ENCODE measurements around the gene CYP2E1. TPM values are rescaled to one million over a fixed set of nuclear protein-coding genes. Genes with fewer than 3 reads are reported as not detected.
"Not testable (repeated sequence)": the region's sequence is repeated elsewhere in the genome, so short reads cannot be mapped to it uniquely, and the experiment has no call there.

The CYP2E1 gene
- total RNA-seq, 2 donors from 2014 or later: 0.83 to 1.4 TPM

DNA sequence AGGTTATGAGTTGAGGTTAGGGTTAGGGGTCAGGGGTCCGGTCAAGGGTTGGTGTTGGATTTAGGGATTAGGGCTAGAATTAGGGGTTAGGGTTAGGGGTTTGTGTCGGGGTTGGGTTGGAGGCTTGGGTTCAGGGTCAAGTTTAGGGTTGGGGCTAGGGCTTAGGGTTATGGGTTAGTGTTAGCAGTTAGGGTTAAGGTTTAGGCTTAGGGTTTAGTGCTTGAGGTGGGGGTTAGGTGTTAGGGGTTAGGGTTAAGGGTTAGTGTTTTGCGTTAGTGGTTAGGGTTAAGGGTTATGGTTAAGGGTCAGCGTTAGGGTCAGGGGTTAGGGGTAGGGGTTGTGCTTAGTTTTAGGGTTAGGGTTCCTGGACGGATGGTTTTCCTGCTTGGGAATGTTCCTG lies 40.0 kb downstream of the CYP2E1 start:
- no peak for ATAC-seq (replicated peaks in 1 of 2)

DNA sequence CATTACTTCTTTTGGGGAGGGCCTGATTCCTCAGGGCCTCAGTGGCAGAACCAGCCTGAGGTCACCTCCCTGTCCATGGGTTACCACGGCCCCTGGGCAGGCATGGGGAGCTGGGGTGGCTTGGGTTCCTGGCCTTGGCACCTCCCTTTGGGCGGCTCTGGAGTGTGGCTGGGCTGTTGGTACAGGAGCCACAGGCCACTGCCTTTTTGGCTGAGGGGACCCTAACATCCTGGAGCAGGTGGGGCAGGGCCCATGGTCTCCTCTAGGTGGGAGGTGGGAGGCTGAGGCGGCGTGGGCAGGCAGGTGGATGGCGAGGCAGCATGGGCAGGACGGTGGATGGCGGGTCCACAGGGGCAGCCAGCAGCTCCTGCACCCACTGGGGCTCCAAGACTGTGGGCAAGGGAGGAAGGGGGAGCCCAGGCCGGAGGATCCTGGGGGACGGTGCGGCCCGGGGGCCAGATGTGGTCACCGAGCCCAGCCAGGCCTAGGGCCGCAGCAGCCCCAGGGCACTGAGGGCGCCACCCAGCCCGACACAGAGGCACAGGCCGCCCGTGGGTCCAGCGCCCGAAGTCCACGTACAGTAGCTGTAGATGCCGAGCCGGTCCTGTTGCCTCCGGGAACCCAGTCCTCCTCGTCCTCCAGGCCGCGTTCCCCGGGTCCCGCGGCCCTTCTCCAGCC lies 40.6 kb downstream of the CYP2E1 start:
- H3K4me3 Mint-ChIP-seq: no peak overlapping the region
- no peaks in the 10 kb centered on the region for H3K9me3 Mint-ChIP-seq
- no peaks in the 10 kb centered on the region for H3K4me1 Mint-ChIP-seq (ENCODE audit: low read depth)
- DNase-seq (no peak), ATAC-seq (replicated peaks in 1 of 2) (no peak)
- H3K27me3 Mint-ChIP-seq (ENCODE audit: low read depth): peaks cover 25% of the 10 kb centered on the region
- no peak overlapping the region for H3K27ac Mint-ChIP-seq
- peaks cover 1 to 4% of the 10 kb centered on the region in 2 donors for H3K36me3 Mint-ChIP-seq (ENCODE audit: insufficient read depth in 2 of 2)

More for the DNA sequence above, 40.0 kb downstream of the CYP2E1 start:
- no peaks in the 10 kb centered on the region for H3K9me3 Mint-ChIP-seq
- H3K36me3 Mint-ChIP-seq (ENCODE audit: insufficient read depth in 2 of 2): peaks cover 1 to 3% of the 10 kb centered on the region in 2 donors
- no peak overlapping the region for H3K4me3 Mint-ChIP-seq
- peaks cover 25% of the 10 kb centered on the region for H3K27me3 Mint-ChIP-seq (ENCODE audit: low read depth)
- no peaks in the 10 kb centered on the region for H3K4me1 Mint-ChIP-seq (ENCODE audit: low read depth)
- no peak overlapping the region for H3K27ac Mint-ChIP-seq
- DNase-seq: no peak

DNA sequence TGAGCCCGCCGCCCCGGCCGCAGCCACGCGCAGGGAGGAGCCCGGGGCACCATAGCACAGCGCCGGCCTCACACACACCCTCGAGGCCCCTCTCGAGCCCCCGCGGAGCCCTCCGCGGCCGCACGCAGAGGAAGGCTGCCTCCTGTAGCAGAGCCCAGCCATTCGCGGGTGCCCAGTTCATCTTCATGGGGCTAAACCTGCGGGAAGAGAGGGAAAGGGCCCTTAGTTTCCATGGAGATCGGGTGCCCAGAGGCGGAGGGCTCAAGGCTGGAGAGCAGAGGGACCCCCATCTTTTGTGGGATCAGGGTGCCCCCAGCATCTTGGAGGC lies 41.1 kb downstream of the CYP2E1 start:
- no peak overlapping the region for H3K27ac Mint-ChIP-seq

DNA sequence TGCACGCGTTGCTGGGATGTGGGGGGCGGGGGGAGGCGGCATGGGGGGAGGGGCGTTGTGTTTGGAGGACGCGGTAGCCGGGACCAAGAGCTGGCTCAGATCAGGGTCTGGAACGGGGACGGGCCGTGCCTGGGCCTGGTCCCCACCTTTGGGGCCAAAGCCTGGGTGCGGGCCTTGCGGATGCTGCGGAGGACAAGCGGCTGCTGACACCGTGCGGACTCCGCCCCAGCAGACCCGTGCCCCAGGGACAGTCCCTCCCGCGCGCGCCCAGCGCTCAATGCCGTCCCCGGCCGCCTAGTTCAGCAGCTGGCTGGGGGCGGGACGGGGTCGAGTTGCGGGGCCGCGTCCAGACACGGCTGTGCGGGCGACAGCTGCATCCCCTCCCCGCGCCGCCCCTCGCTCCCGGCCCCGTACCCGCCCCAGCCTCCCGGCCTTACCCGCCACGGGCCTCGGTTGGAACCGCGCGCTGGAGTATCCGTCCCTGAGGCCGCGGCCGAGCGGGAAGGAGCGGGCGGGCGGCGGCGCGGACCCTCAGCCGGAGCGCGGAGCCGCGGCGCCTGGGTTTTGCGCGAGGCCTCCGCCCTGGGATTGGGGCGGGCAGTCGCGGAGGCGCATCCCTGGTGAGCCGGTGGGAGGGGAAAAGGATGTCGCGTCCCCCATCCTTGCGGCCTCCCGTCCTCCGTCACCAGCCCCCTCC lies 41.8 kb downstream of the CYP2E1 start:
- H3K4me1 Mint-ChIP-seq (ENCODE audit: low read depth); DNase-seq; H3K4me3 Mint-ChIP-seq; H3K27ac Mint-ChIP-seq; H3K9me3 Mint-ChIP-seq: not testable (repeated sequence)
- peaks cover 21% of the 10 kb centered on the region for H3K27me3 Mint-ChIP-seq (ENCODE audit: low read depth)
- peaks cover 7 to 11% of the 10 kb centered on the region in 2 donors for H3K36me3 Mint-ChIP-seq (ENCODE audit: insufficient read depth in 2 of 2)
- peak; percentile 29 to 49 for ATAC-seq (replicated peaks in 1 of 2)

More for the DNA sequence above, 41.1 kb downstream of the CYP2E1 start:
- peaks cover 4 to 8% of the 10 kb centered on the region in 2 donors for H3K36me3 Mint-ChIP-seq (ENCODE audit: insufficient read depth in 2 of 2)
- no peaks in the 10 kb centered on the region for H3K4me1 Mint-ChIP-seq (ENCODE audit: low read depth)
- ATAC-seq (replicated peaks in 1 of 2) (no peak), DNase-seq (no peak)
- H3K27me3 Mint-ChIP-seq (ENCODE audit: low read depth): peaks cover 25% of the 10 kb centered on the region
- H3K9me3 Mint-ChIP-seq: peaks cover 2 to 3% of the 10 kb centered on the region in 2 donors
- H3K4me3 Mint-ChIP-seq: no peak overlapping the region

DNA sequence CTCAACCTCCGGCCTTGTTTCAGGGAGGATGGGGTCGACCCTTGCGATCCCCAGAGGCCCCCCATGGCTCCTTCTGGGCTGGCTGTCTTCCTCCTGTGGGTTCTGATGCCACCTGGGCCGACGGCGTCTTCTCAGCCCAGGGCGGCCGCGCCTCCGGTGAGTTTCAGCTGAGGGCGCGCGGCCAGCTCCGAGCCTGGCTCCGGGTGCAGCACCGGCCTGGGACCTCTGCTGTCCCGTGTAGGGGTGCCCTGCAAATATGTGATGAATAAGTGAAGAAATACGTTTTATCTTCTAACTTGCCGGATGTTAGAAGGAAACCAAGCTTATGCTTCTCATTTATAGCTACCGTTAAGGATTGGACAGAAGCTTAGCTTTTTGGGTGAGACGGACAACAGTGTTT lies 42.6 kb downstream of the CYP2E1 start:
- DNase-seq; H3K36me3 Mint-ChIP-seq (ENCODE audit: insufficient read depth in 2 of 2); H3K4me3 Mint-ChIP-seq; H3K4me1 Mint-ChIP-seq (ENCODE audit: low read depth); H3K9me3 Mint-ChIP-seq; H3K27ac Mint-ChIP-seq; ATAC-seq (replicated peaks in 1 of 2): not testable (repeated sequence)
- H3K27me3 Mint-ChIP-seq (ENCODE audit: low read depth): peaks cover 13% of the 10 kb centered on the region

DNA sequence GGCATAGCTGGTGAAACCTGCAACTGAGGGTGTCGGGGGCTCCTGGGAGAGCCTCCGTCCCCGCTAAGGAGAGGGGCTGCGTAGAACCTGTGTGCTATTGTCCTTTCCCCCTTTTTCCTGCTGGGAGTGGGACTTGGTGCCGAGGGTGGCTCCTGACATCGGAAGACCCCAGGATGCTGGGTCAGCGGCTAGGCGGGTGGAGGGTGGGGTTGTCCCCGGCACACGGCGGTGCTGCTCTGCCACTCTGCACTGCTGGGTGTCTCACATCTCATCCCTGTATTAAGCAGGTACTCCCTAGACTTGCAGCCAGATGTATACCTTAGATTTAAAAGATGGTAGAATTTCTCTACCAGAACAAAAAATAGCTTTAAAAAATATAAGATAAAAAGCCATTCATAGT lies 44.9 kb downstream of the CYP2E1 start:
- H3K36me3 Mint-ChIP-seq (ENCODE audit: insufficient read depth in 2 of 2); DNase-seq; H3K4me1 Mint-ChIP-seq (ENCODE audit: low read depth); H3K4me3 Mint-ChIP-seq; H3K27ac Mint-ChIP-seq; ATAC-seq (replicated peaks in 1 of 2); H3K27me3 Mint-ChIP-seq (ENCODE audit: low read depth); H3K9me3 Mint-ChIP-seq: not testable (repeated sequence)

DNA sequence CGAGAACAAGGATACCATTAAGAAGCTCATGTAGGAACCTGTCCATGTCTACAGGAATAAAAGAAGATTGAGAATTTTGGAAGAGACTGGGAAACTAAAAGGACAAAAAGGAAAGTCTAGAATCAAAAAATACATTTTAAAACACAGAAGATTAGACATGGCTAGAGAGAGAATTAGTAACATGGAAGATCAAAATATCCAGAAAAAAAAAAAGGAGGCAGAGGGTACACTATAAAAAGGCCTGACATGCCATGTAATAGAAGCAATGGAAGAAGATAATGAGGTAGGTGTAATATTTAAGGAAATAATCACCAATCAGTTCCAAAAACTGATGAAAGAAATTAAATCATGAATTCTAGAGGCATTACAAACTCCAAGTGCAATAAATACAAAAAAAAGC lies 46.3 kb downstream of the CYP2E1 start:
- not testable (repeated sequence) for H3K27me3 Mint-ChIP-seq (ENCODE audit: low read depth); H3K4me1 Mint-ChIP-seq (ENCODE audit: low read depth); DNase-seq; ATAC-seq (replicated peaks in 1 of 2); H3K27ac Mint-ChIP-seq; H3K9me3 Mint-ChIP-seq; H3K36me3 Mint-ChIP-seq (ENCODE audit: insufficient read depth in 2 of 2); H3K4me3 Mint-ChIP-seq

DNA sequence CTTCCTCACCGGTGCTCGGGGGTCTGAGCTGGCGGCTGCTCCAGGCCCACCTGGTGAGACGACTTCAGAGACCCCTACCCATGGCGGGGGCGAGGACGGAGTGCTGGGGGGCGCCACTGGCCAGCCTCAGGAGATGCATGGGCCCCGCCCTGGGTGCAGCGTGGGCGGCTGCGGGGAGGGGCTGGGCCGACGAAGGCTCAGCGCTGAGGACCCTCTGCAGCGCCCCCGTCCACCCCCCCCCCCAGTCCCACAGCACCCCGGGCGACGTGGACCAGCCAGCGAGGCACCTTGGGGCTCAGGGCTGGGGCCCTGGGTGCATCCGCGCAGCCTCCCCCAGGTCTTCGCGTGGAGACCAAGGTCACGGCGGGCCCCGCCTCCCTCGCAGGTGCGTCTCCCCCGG lies 49.9 kb downstream of the CYP2E1 start:
- not testable (repeated sequence) for ATAC-seq (replicated peaks in 1 of 2); H3K36me3 Mint-ChIP-seq (ENCODE audit: insufficient read depth in 2 of 2); H3K4me1 Mint-ChIP-seq (ENCODE audit: low read depth); H3K27me3 Mint-ChIP-seq (ENCODE audit: low read depth); DNase-seq; H3K27ac Mint-ChIP-seq; H3K4me3 Mint-ChIP-seq
- peaks cover 8 to 11% of the 10 kb centered on the region in 2 donors for H3K9me3 Mint-ChIP-seq

Other genes with a start within 250 kb of the CYP2E1 start
- 10 to 100 TPM; 50.9 to 51.2 TPM for gene TUBGCP2, start 218.5 kb upstream of the CYP2E1 start, total RNA-seq
- 10 to 100 TPM; 46.1 to 49.8 TPM for gene ZNF511, start 218.4 kb upstream of the CYP2E1 start, total RNA-seq
- under 1 TPM in 1 of 2 donors, not detected in 1; 0.09 TPM for gene CALY, start 190.5 kb upstream of the CYP2E1 start, total RNA-seq
- gene PRAP1, start 180.0 kb upstream of the CYP2E1 start, total RNA-seq: not detected
- gene FUOM, start 169.3 kb upstream of the CYP2E1 start, total RNA-seq: 10 to 100 TPM; 14.9 to 17.1 TPM
- gene ECHS1, start 154.0 kb upstream of the CYP2E1 start, total RNA-seq: 10 to 100 TPM; 47.2 to 53.1 TPM
- gene PAOX, start 148.1 kb upstream of the CYP2E1 start, total RNA-seq: 10 to 100 TPM; 12.4 to 13.8 TPM
- gene MTG1, start 133.2 kb upstream of the CYP2E1 start, total RNA-seq: 10 to 100 TPM; 58.0 to 67.2 TPM
- gene SPRN, start 102.7 kb upstream of the CYP2E1 start, total RNA-seq: not detected
- 1 to 10 TPM; 3.3 to 3.9 TPM for gene SCART1, start 73.4 kb upstream of the CYP2E1 start, total RNA-seq
- 1 to 10 TPM in 1 of 2 donors, under 1 TPM in 1; 0.37 to 3.2 TPM for gene SYCE1, start 38.2 kb downstream of the CYP2E1 start, total RNA-seq
- not detected for gene FRG2B, start 99.4 kb downstream of the CYP2E1 start, total RNA-seq

All from activated T-cell treated with anti-CD3 and anti-CD28 coated beads, Interleukin-2, amount 50 U/mL, for 72 hours (primary cell).